H1 (cell line): Measurements from ENCODE around the gene ROBO2. TPM values are rescaled to one million over a fixed set of nuclear protein-coding genes. Genes with fewer than 3 reads are reported as not detected.

ENCODE experiments used
- CTCF ChIA-PET: fragments of 300-600 bp; sonication (Branson Sonifier 250); formaldehyde crosslinking; loops from one replicate; lab custom pipeline; 2021; ENCODE audit not compliant: partially characterized antibody; lab: Charles Lee
- POLR2A ChIA-PET: fragments of 300-600 bp; sonication (Branson Sonifier 250); formaldehyde crosslinking; loops from one replicate; lab custom pipeline; 2021; ENCODE audit warnings: inconsistent platforms; ENCODE audit not compliant: partially characterized antibody; lab: Charles Lee
- DNase-seq, 2 experiments: peaks; one replicate each; pipeline versions ENCODE4 v3.0.0 to v3.0.0-alpha.2; 2010 to 2022; ENCODE audit warnings: low spot score in 2 of 2, low read depth in 1 of 2, mixed read lengths in 1 of 2
- FAIRE-seq: peaks from 2 replicates; lab custom pipeline; 2011; peaks lifted over from hg19 to GRCh38; lab: Jason Lieb, UNC
- H2AFZ ChIP-seq: 2 replicates; pipeline ENCODE4 v1.8.1; 2012; ENCODE audit warnings: low read length, inconsistent platforms
- H2AK5ac ChIP-seq: 2 replicates; pipeline ENCODE4 v1.6.1; 2013; ENCODE audit warnings: low read depth, low read length
- H2BK120ac ChIP-seq: replicated peaks from 2 replicates; pipeline ENCODE3; 2013; ENCODE audit warnings: low read depth, low read length, inconsistent platforms
- H2BK12ac ChIP-seq: 2 replicates; pipeline ENCODE4 v1.6.1; 2013; ENCODE audit warnings: low read depth, low read length
- H2BK15ac ChIP-seq: 2 replicates; pipeline ENCODE4 v1.6.1; 2013; ENCODE audit warnings: low read length
- H2BK20ac ChIP-seq: 2 replicates; pipeline ENCODE4 v1.6.1; 2013; ENCODE audit warnings: low read length
- H2BK5ac ChIP-seq: 2 replicates; pipeline ENCODE4 v1.6.1; 2013; ENCODE audit warnings: low read depth, low read length
- H3K14ac ChIP-seq: 2 replicates; pipeline ENCODE4 v1.6.1; 2013; ENCODE audit warnings: inconsistent platforms; ENCODE audit not compliant: insufficient read length
- H3K18ac ChIP-seq: 2 replicates; pipeline ENCODE4 v1.6.1; 2013; ENCODE audit warnings: low read length; ENCODE audit errors: extremely low read depth
- H3K23ac ChIP-seq: 2 replicates; pipeline ENCODE4 v1.6.1; 2013; ENCODE audit warnings: inconsistent platforms; ENCODE audit not compliant: insufficient read length
- H3K23me2 ChIP-seq: 2 replicates; pipeline ENCODE4 v1.6.1; 2013; ENCODE audit warnings: low read depth, low read length
- H3K27ac ChIP-seq: 2 replicates; pipeline ENCODE4 v1.6.1; 2011; ENCODE audit warnings: low read depth, low read length, inconsistent platforms
- H3K27me3 ChIP-seq, 4 experiments: replicated peaks in 1 of 4; 1 replicate in 1 of 4; 2 replicates in 3 of 4; pipeline versions ENCODE4 v1.6.1 to v1.8.1; 2011 to 2013; ENCODE audit warnings: low read length in 3 of 4, mild to moderate bottlenecking in 3 of 4, inconsistent platforms in 2 of 4, mixed read lengths in 2 of 4, moderate library complexity in 1 of 4; ENCODE audit not compliant: control insufficient read depth in 3 of 4, insufficient read depth in 3 of 4; ENCODE audit errors: extremely low read depth in 1 of 4
- H3K36me3 ChIP-seq, 4 experiments: 2 replicates each; pipeline versions ENCODE4 v1.6.1 to v1.8.1; 2011 to 2013; ENCODE audit warnings: mild to moderate bottlenecking in 4 of 4, low read length in 3 of 4, moderate library complexity in 2 of 4, control low read depth in 1 of 4, inconsistent platforms in 1 of 4; ENCODE audit not compliant: insufficient read depth in 4 of 4, control insufficient read depth in 2 of 4
- H3K4ac ChIP-seq: replicated peaks from 2 replicates; pipeline ENCODE3; 2013; ENCODE audit warnings: low read length, low read depth, mixed read lengths, inconsistent platforms; ENCODE audit not compliant: insufficient read length
- H3K4me1 ChIP-seq, 4 experiments: replicated peaks in 1 of 4; 1 replicate in 1 of 4; 2 replicates in 3 of 4; pipeline versions ENCODE4 v1.6.1 to v1.8.1; 2011 to 2013; ENCODE audit warnings: low read length in 3 of 4, inconsistent platforms in 2 of 4, mixed read lengths in 1 of 4; ENCODE audit not compliant: insufficient read depth in 4 of 4, control insufficient read depth in 3 of 4
- H3K4me2 ChIP-seq, 2 experiments: 2 replicates each; pipeline versions ENCODE4 v1.6.1 to v1.8.1; 2011 to 2013; ENCODE audit warnings: low read depth in 2 of 2, low read length in 2 of 2, control low read depth in 1 of 2, inconsistent platforms in 1 of 2, mild to moderate bottlenecking in 1 of 2; ENCODE audit not compliant: insufficient read depth in 1 of 2
- H3K4me3 ChIP-seq, 4 experiments: fragments of 200-600, 300-600 bp in 1 of 4; sonication (generic), shearing (Covaris generic), sonication (Bioruptor Twin) in 1 of 4; 2 replicates each; pipeline versions ENCODE4 v1.5.1 to v1.8.1; 2011 to 2016; ENCODE audit warnings: low read length in 4 of 4, low read depth in 3 of 4, control low read depth in 2 of 4, inconsistent platforms in 2 of 4, mild to moderate bottlenecking in 2 of 4, mixed read lengths in 1 of 4, moderate library complexity in 1 of 4; ENCODE audit not compliant: insufficient read depth in 2 of 4; ENCODE audit errors: extremely low read depth in 1 of 4
- H3K56ac ChIP-seq: replicated peaks from 2 replicates; pipeline ENCODE3; 2013; ENCODE audit warnings: low read depth, mild to moderate bottlenecking, mixed read lengths, low read length, inconsistent platforms; ENCODE audit not compliant: insufficient read length
- H3K79me1 ChIP-seq: 2 replicates; pipeline ENCODE4 v1.6.1; 2013; ENCODE audit warnings: low read depth, low read length, control low read depth
- H3K79me2 ChIP-seq, 2 experiments: 2 replicates each; pipeline versions ENCODE4 v1.6.1 to v1.8.1; 2012 to 2013; ENCODE audit warnings: low read length in 2 of 2, mild to moderate bottlenecking in 2 of 2, inconsistent platforms in 1 of 2; ENCODE audit not compliant: insufficient read depth in 2 of 2, control insufficient read depth in 1 of 2
- H3K9ac ChIP-seq, 4 experiments: replicated peaks in 1 of 4; 1 replicate in 1 of 4; 2 replicates in 3 of 4; pipeline versions ENCODE4 v1.6.1 to v1.8.1; 2011 to 2013; ENCODE audit warnings: low read depth in 3 of 4, low read length in 3 of 4, control low read depth in 2 of 4, mild to moderate bottlenecking in 2 of 4, moderate library complexity in 2 of 4, inconsistent platforms in 1 of 4; ENCODE audit errors: extremely low read depth in 1 of 4
- H3K9me3 ChIP-seq, 2 experiments: 2 replicates each; pipeline versions ENCODE4 v1.6.1 to v1.8.1; 2012 to 2013; ENCODE audit warnings: mild to moderate bottlenecking in 2 of 2, moderate library complexity in 2 of 2, control low read depth in 1 of 2, inconsistent platforms in 1 of 2, low read depth in 1 of 2, low read length in 1 of 2, mixed read lengths in 1 of 2; ENCODE audit not compliant: insufficient read depth in 2 of 2
- H4K20me1 ChIP-seq, 2 experiments: replicated peaks in 1 of 2; 2 replicates each; pipeline versions ENCODE3 to v1.8.1; 2011 to 2013; ENCODE audit warnings: inconsistent platforms in 2 of 2, low read length in 2 of 2, mild to moderate bottlenecking in 1 of 2; ENCODE audit not compliant: insufficient read depth in 2 of 2, control insufficient read depth in 1 of 2
- H4K5ac ChIP-seq: 2 replicates; pipeline ENCODE4 v1.6.1; 2013; ENCODE audit warnings: low read length, low read depth, mixed read lengths, inconsistent platforms; ENCODE audit not compliant: insufficient read length
- H4K8ac ChIP-seq: 2 replicates; pipeline ENCODE4 v1.8.0; 2013; ENCODE audit warnings: mild to moderate bottlenecking, moderate library complexity, low read length, inconsistent platforms; ENCODE audit not compliant: insufficient read depth; ENCODE audit errors: extremely low read depth
- H4K91ac ChIP-seq: replicated peaks from 2 replicates; pipeline ENCODE3; 2013; ENCODE audit warnings: low read length, mixed read lengths, inconsistent platforms; ENCODE audit not compliant: insufficient read length
- BCL11A ChIP-seq, 2 experiments: IDR thresholded peaks; one replicate each; pipeline ENCODE4 v1.6.1; 2011; ENCODE audit warnings: low read depth in 2 of 2, low read length in 2 of 2, mild to moderate bottlenecking in 2 of 2
- CHD1 ChIP-seq: IDR thresholded peaks from 2 replicates; pipeline ENCODE4 v1.6.1; 2012; ENCODE audit warnings: low read depth, low read length, improper control_type of control experiment
- CTCF ChIP-seq, 3 experiments: IDR thresholded peaks; 1 replicate in 2 of 3; 2 replicates in 1 of 3; pipeline versions ENCODE4 v1.5.1 to v1.6.1; 2011; ENCODE audit warnings: low read length in 3 of 3, mild to moderate bottlenecking in 3 of 3, inconsistent platforms in 2 of 3, low read depth in 1 of 3, moderate library complexity in 1 of 3; ENCODE audit not compliant: insufficient read depth in 1 of 3; ENCODE audit errors: control extremely low read depth in 1 of 3
- MAX ChIP-seq: IDR thresholded peaks from 2 replicates; pipeline ENCODE4 v1.6.1; 2012; ENCODE audit warnings: inconsistent platforms
- NANOG ChIP-seq: IDR thresholded peaks from 2 replicates; pipeline ENCODE4 v1.6.1; 2011; ENCODE audit warnings: low read length, low read depth, mild to moderate bottlenecking, inconsistent platforms; ENCODE audit not compliant: insufficient read depth, poor library complexity, severe bottlenecking
- RNF2 ChIP-seq: fragments of 200-900, 300-1000 bp; sonication (generic); IDR thresholded peaks from 2 replicates; pipeline ENCODE4 v1.7.1; 2016; ENCODE audit warnings: borderline replicate concordance, low read depth, mild to moderate bottlenecking, antibody characterized with exemption, low read length; ENCODE audit not compliant: poor library complexity, severe bottlenecking; ENCODE audit errors: missing control alignments
- SIX5 ChIP-seq: IDR thresholded peaks from 2 replicates; pipeline ENCODE4 v1.6.1; 2011; ENCODE audit warnings: mild to moderate bottlenecking, low read depth, low read length
- SP4 ChIP-seq: IDR thresholded peaks from 2 replicates; pipeline ENCODE4 v1.6.1; 2012; ENCODE audit warnings: low read length, inconsistent platforms
- SUZ12 ChIP-seq: fragments of 200-600 bp; sonication (generic); IDR thresholded peaks from 2 replicates; pipeline ENCODE4 v1.6.1; 2012; ENCODE audit warnings: mild to moderate bottlenecking, inconsistent platforms, low read length, moderate library complexity, mixed read lengths
- TEAD4 ChIP-seq: IDR thresholded peaks from 2 replicates; pipeline ENCODE4 v1.6.1; 2012; ENCODE audit warnings: low read depth, low read length, inconsistent platforms, mixed read lengths
- WGBS, 2 experiments: shearing (Covaris generic) in 1 of 2; methylation state at CpG; one replicate each; pipeline versions ENCODE4 v1.1.6 to v1.1.7; 2013 to 2015; ENCODE audit warnings: low lambda C conversion rate in 2 of 2, mixed read lengths in 2 of 2, inconsistent platforms in 1 of 2, low coverage in 1 of 2, missing lambda C conversion rate in 1 of 2; ENCODE audit not compliant: insufficient replicate concordance in 2 of 2, insufficient coverage in 1 of 2, insufficient read length in 1 of 2; ENCODE audit errors: extremely low coverage in 1 of 2, missing lambda C conversion rate in 1 of 2; 5-methylcytosine and 5-hydroxymethylcytosine counted together
- polyA plus RNA-seq, 7 experiments: library from polyadenylated mRNA; depleted of rRNA in 3 of 7; stranded (reverse) in 5 of 7; unstranded in 2 of 7; fragments of >200 nt in 5 of 7; fragments of 200-250 nt in 2 of 7; gene quantifications; 1 replicate in 5 of 7; 2 replicates in 1 of 7; 4 replicates in 1 of 7; pipeline versions ENCODE4 v1.2.1 to v1.2.3, GENCODE V29; 2011 to 2013; ENCODE audit warnings: missing spikeins in 2 of 7, mixed read lengths in 2 of 7
- total RNA-seq: library from RNA; stranded (reverse); fragmentation: NEBNext Ultra II Directional; extraction: Animal tissue kit (Norgen Biotek cat#: 25700); gene quantifications from 2 replicates; pipeline ENCODE4 v1.2.1, GENCODE V29; 2021

Gene ROBO2
- total and polyA plus RNA-seq, 2 of the 8 experiments (the other 6 are each of a cell fraction or from before 2014, with no cell fraction given): 1.5 to 2.9 TPM

- Histone ChIP-seq H2AK5ac (no peak overlapping the region), H3K23me2 (no peaks in the 10 kb centered on the region), H4K8ac (no peak overlapping the region), H2BK120ac (no peak overlapping the region), H3K9ac (no peak overlapping the region), H2BK20ac (no peak overlapping the region), H3K4me3 (no peak overlapping the region), H3K27me3 (no peaks in the 10 kb centered on the region), H3K4me2 (no peak overlapping the region), H2BK5ac (no peak overlapping the region), H3K4ac (no peak overlapping the region), H2AFZ (no peak overlapping the region), H4K20me1 (no peaks in the 10 kb centered on the region), H3K79me2 (no peaks in the 10 kb centered on the region), H4K91ac (no peak overlapping the region), H3K9me3 (no peaks in the 10 kb centered on the region), H3K14ac (no peak overlapping the region), H3K23ac (no peak overlapping the region), H3K56ac (no peak overlapping the region), H2BK15ac (no peak overlapping the region), H3K4me1 (no peaks in the 10 kb centered on the region), H3K27ac (no peak overlapping the region), H3K36me3 (no peaks in the 10 kb centered on the region), H2BK12ac (no peak overlapping the region), H3K79me1 (no peaks in the 10 kb centered on the region), H3K18ac (no peak overlapping the region), H4K5ac (no peak overlapping the region)
- POLR2A ChIA-PET: no interaction called here
- FAIRE-seq (no peak), DNase-seq (no peak)
- CTCF ChIA-PET: interaction anchor here (0.9 kb wide), 1 partner anchor 9 kb away, joined by 5 read pairs; no protein-coding TSS in a partner anchor
- WGBS, 2 experiments: 91% methylated on average over 6 of the region's 6 CpGs; no CpG with 5 or more reads in 1 of the 2 experiments
- TF ChIP-seq BCL11A (IDR thresholded peaks at IDR 0.05; ENCODE audit: low read depth in 2 of 2, low read length in 2 of 2): no peak
- no peak for TF ChIP-seq SUZ12
- TF ChIP-seq TEAD4: no peak
- no peak for TF ChIP-seq SIX5
- TF ChIP-seq CHD1: no peak
- no peak for TF ChIP-seq RNF2
- no peak for TF ChIP-seq CTCF (IDR thresholded peaks at IDR 0.05; ENCODE audit: control extremely low read depth in 1 of 3, insufficient read depth in 1 of 3, low read depth in 1 of 3, low read length in 3 of 3)
- no peak for TF ChIP-seq MAX
- TF ChIP-seq SP4: no peak
- no peak for TF ChIP-seq NANOG
These were observed 302.1 kb downstream of the ROBO2 start for GRCh38 chr3:77342027-77342426.
